Measurements from ENCODE around the gene RNF144B.
"Not testable (repeated sequence)": the region's sequence is repeated elsewhere in the genome, so short reads cannot be mapped to it uniquely, and the experiment has no call there.

Gene RNF144B

DNA sequence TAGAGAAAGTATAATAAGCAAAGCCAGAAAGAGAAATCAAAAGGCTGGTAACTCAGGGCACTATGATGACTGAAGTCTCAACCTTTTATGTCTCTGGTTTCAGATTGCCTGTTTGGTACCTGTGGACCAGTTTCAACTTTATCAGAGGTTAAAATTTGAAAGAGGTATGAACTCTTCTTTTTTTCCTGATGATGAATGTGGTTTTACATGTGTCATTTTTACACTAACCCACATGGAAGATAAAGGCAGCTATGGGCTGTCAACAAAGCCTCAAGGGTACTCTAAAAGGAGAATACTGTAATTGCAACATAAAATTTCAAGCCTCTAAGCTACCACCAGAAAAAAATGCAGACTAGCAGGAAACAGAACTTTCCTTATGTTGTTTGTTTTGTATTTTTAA is 52.4 kb downstream of the RNF144B start:
- DNase-seq (ENCODE audit: low read depth in 2 of 3, low spot score in 2 of 3) = no peak

GRCh38 chr6:18441251-18441979 is 54.3 kb downstream of the RNF144B start:
- DNase-seq (ENCODE audit: low read depth in 2 of 3, low spot score in 2 of 3) = no peak

GRCh38 chr6:18444111-18444510 is 57.0 kb downstream of the RNF144B start:
- no peak for DNase-seq (ENCODE audit: low read depth in 2 of 3, low spot score in 2 of 3)

DNA sequence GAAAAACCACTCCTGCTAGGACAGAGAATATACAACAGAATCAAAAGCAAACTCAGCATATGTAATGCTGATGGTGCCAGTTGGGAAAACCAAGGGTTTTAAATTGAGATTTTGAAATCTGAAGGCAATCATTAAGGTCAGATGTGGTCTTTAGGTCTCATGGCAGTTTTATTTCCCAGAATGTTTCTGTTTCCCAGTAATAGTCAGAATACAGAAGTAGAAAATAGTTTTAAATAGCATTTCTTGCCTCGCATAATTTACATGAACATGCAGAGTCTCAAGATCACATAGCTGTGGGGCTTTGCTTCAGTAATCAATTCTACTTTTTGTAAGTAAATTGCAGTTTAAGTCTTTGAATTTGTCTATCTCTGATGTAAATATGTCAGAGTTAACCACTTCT is 58.1 kb downstream of the RNF144B start:
- DNase-seq (ENCODE audit: low read depth in 2 of 3, low spot score in 2 of 3) = no peak

- no peak for DNase-seq (ENCODE audit: low read depth in 2 of 3, low spot score in 2 of 3)
Measured at GRCh38 chr6:18446771-18447170, 59.6 kb downstream of the RNF144B start.

GRCh38 chr6:18447552-18447951 is 60.4 kb downstream of the RNF144B start:
- no peak for DNase-seq (ENCODE audit: low read depth in 2 of 3, low spot score in 2 of 3)

GRCh38 chr6:18451756-18452155 is 64.6 kb downstream of the RNF144B start:
- no peak for DNase-seq (ENCODE audit: low read depth in 2 of 3, low spot score in 2 of 3)

GRCh38 chr6:18454446-18454845 is 67.3 kb downstream of the RNF144B start:
- no peak for DNase-seq (ENCODE audit: low read depth in 2 of 3, low spot score in 2 of 3)

- no peak for DNase-seq (ENCODE audit: low read depth in 2 of 3, low spot score in 2 of 3)
Measured at GRCh38 chr6:18457065-18457737, 70.1 kb downstream of the RNF144B start.

GRCh38 chr6:18458086-18458485 is 70.9 kb downstream of the RNF144B start:
- not testable (repeated sequence) for DNase-seq (ENCODE audit: low read depth in 2 of 3, low spot score in 2 of 3)

DNA sequence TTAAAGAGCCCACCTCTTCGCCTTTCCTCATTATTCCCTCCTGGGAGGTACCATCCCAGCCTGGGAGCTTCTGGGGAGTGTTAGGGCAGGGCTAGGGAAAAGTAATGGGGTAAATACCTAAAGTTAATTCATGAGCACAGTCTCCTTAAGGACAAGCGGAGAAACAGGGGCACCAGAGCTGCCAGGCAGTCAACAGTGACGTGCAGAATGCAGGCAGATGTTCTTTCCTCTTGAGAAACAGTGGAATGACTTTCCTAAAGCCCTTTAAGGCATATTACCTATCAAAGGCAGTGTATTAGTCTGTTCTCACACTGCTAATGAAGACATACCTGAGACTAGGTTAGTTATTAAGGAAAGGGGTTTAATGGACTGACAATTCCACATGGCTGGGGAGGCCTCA is 76.3 kb downstream of the RNF144B start:
- DNase-seq (ENCODE audit: low read depth in 2 of 3, low spot score in 2 of 3) = no peak

DNA sequence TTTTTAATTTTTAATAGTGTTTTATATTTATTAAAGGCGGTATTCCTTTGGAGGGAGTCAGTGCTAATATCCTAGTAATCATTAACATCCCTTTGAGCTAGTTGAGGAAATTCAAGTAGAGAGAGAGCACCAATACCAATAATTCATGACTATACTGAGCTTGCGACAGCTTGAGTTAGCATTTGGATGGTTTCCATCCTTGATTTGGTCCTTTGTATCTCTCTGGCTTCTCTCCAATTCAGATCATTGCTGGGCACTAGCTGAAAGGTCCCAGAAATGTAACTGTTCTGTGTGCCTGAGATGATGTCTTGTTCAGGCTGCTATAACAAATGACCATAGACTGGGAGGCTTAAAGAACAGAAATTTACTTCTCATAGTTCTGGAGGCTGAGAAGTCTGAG is 77.0 kb downstream of the RNF144B start:
- DNase-seq (ENCODE audit: low read depth in 2 of 3, low spot score in 2 of 3) = no peak

DNA sequence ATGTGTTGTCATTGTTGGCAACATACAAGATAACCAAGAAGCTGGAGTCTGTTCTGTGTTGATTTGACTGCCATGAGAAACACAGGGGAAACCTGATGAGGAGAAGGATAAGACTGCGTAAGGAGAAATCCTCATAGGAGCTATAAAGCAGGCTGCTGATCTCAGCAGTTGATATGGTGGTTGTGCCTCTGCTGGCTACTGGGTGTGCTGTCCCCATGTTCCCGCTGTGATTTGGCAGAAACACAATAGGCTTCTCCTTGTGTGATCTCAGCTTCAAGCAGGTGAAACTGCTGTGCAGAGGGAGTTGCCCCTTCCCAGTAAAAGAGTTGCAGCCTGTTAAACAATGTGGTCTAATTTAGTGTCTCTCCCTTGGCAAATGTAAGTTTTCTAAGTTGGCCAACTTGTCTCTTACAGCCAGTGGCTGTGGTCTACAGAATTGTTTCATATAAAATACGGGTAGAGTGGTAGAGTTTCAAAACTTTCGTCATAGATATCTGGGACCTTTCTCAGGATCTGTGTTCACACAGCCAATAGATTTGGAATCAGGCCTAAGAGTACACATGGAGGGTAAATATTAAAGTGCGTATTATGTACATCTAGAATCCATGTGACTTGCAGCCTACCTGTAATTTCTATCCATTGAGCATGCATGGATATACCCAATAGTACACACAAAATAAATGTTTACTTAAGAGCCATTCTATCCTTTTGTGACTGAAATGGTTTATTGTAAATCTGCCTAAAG is 78.4 kb downstream of the RNF144B start:
- DNase-seq (ENCODE audit: low read depth in 2 of 3, low spot score in 2 of 3) = no peak

DNA sequence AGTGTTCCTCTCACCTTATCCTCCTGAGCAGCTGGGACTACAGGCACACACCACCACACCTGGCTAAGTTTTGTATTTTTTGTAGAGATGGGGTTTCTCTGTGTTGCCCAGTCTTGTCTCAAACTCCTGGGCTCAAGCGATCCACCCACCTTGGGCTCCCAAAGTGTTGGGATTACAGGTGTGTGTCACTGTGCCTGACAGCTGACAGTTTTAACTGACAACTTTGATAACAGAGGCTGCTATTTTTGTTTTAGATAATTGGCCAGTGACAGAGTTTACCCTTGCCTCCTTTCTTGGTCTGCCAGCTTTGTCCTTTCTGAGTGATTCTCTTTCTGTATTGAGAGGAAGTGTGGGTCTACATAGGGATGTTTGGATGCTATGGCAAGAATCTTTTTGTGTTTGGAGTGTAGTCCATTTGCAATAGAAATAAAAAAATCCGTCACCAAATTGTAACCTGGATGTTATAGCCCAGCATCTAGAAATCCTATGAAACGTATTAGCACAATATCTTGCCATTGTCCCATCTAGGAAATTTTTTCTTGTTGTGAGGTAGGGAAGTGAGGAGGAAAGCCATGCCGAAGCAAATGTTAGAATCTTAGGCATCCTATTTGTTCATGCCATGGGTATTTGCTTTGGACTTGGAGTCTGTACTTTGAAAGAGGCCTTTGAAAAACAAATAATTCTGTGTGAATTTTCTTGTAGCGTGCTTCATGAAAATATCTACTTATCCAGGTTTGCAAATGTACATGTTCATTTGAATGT is 80.8 kb downstream of the RNF144B start:
- no peak for DNase-seq (ENCODE audit: low read depth in 2 of 3, low spot score in 2 of 3)

- no peak for DNase-seq (ENCODE audit: low read depth in 2 of 3, low spot score in 2 of 3)
Measured at GRCh38 chr6:18468503-18468843, 81.3 kb downstream of the RNF144B start.

DNA sequence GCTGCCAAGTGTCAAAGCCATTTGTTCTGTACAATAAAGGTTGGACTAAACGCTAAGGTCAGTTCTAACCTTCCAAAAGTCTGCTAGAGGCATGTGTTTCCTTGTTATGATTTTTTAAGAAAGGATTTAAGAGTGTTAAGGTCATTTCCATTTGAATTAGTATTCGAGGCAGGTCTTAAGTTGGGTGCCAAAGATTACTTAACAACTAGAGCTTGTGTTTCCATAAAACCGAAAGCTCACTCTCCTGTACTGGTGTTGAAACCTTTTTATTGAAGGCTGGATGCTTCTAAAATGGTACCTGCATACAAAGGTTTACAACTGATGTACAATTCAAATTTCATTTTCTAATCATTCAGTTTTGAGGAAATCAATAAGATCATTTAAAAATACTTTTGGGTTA is 82.4 kb downstream of the RNF144B start:
- DNase-seq (ENCODE audit: low read depth in 2 of 3, low spot score in 2 of 3) = no peak

- no peak for DNase-seq (ENCODE audit: low read depth in 2 of 3, low spot score in 2 of 3)
Measured at GRCh38 chr6:18471232-18471964, 84.2 kb downstream of the RNF144B start.

- no peak for DNase-seq (ENCODE audit: low read depth in 2 of 3, low spot score in 2 of 3)
Measured at GRCh38 chr6:18472941-18473340, 85.8 kb downstream of the RNF144B start.

DNA sequence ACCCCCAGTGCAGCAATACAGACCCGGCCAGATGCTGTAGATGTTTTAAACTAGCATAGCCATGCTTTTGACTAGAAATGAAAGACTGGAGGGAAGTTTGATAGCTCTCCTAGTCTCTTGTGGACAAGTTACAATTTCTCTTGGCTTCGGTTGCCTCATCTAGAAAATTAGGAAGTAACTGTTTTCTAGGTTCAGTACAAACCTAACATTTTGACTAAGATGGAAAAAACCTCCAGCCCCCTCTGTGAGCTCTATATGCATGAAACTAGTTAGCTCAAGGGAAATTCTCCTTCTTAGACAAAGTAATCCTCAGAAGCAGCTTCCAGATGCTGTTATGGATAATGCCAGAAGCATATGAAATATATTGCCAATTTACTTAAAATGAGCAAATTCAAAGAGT is 86.6 kb downstream of the RNF144B start:
- DNase-seq (ENCODE audit: low read depth in 2 of 3, low spot score in 2 of 3) = no peak

DNA sequence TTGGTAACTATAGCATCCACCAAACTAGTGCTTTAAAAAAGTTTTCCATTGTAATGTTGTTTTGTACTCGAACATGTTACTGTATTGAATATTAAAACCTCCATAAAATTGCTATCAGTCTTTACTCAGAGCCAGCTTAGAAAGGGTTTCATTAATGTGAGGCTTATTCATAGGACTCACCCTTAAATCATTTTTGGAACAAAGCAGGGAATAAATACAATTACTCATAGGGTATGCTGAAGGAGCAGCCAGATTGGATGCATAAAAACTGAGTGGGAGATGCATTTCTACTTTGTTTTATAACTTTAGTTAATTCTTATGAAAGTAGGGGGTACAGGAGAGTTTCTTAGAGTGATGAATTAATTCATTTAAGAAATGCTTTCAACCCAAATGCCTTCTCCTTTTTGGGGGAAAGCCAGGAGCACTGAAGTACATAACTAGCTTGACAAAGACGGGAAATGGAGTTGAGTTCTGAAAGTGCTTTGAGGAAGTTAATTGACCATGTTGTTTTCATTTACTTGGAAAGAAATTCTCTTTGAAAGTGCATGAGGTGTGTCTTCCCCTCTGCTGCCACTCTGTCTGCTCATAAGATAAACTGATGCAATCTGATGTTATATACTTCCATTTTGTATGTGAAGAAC is 90.3 kb downstream of the RNF144B start:
- DNase-seq (ENCODE audit: low read depth in 2 of 3, low spot score in 2 of 3) = no peak
